H9 (cell line): ENCODE data around the gene MAP3K21. TPM values are rescaled to one million over a fixed set of nuclear protein-coding genes. Genes with fewer than 3 reads are reported as not detected.

Experiments
- DNase-seq: peaks from one replicate; pipeline ENCODE4 v3.0.0-alpha.2; 2017
- H2AFZ ChIP-seq: one replicate; pipeline ENCODE4 v1.6.1; 2013; ENCODE audit warnings: mild to moderate bottlenecking, low read length, control low read depth, moderate library complexity
- H2AK5ac ChIP-seq: 2 replicates; pipeline ENCODE4 v1.6.1; 2013; ENCODE audit warnings: low read length, control low read depth, mixed read lengths; ENCODE audit not compliant: insufficient read length
- H2BK120ac ChIP-seq: one replicate; pipeline ENCODE4 v1.6.1; 2013; ENCODE audit warnings: low read depth, mild to moderate bottlenecking, low read length, control low read depth, inconsistent platforms; ENCODE audit not compliant: poor library complexity, severe bottlenecking
- H2BK12ac ChIP-seq: 2 replicates; pipeline ENCODE4 v1.6.1; 2013; ENCODE audit warnings: low read length, control low read depth, mixed read lengths, low read depth; ENCODE audit not compliant: insufficient read length
- H2BK15ac ChIP-seq: 2 replicates; pipeline ENCODE4 v1.6.1; 2013; ENCODE audit warnings: low read depth, low read length, control low read depth
- H2BK20ac ChIP-seq: one replicate; pipeline ENCODE4 v1.6.1; 2013; ENCODE audit warnings: low read depth, mild to moderate bottlenecking, low read length, control low read depth, inconsistent platforms; ENCODE audit not compliant: poor library complexity, severe bottlenecking
- H2BK5ac ChIP-seq: 2 replicates; pipeline ENCODE4 v1.6.1; 2013; ENCODE audit warnings: low read length, control low read depth, mixed read lengths; ENCODE audit not compliant: insufficient read length
- H3K14ac ChIP-seq: 2 replicates; pipeline ENCODE4 v1.6.1; 2013; ENCODE audit warnings: low read length, control low read depth; ENCODE audit not compliant: insufficient read depth
- H3K18ac ChIP-seq: 2 replicates; pipeline ENCODE4 v1.6.1; 2013; ENCODE audit warnings: low read depth, mild to moderate bottlenecking, mixed read lengths, low read length, control low read depth; ENCODE audit not compliant: insufficient read length
- H3K23ac ChIP-seq: 2 replicates; pipeline ENCODE4 v1.6.1; 2013; ENCODE audit warnings: low read length, control low read depth, mixed read lengths, low read depth; ENCODE audit not compliant: insufficient read length
- H3K23me2 ChIP-seq: 2 replicates; pipeline ENCODE4 v1.6.1; 2013; ENCODE audit warnings: low read depth, mild to moderate bottlenecking, mixed read lengths, low read length, control low read depth; ENCODE audit not compliant: insufficient read length, poor library complexity, severe bottlenecking
- H3K27ac ChIP-seq: 2 replicates; pipeline ENCODE4 v1.5.1; 2013; ENCODE audit warnings: low read length, control low read depth, mixed read lengths, low read depth; ENCODE audit not compliant: insufficient read length
- H3K27me3 ChIP-seq: 2 replicates; pipeline ENCODE4 v1.6.1; 2013; ENCODE audit warnings: low read length, control low read depth, inconsistent platforms; ENCODE audit not compliant: insufficient read depth
- H3K4ac ChIP-seq: 2 replicates; pipeline ENCODE4 v1.6.1; 2013; ENCODE audit warnings: low read depth, mild to moderate bottlenecking, control low read depth, inconsistent platforms, low read length, moderate library complexity
- H3K4me1 ChIP-seq: 2 replicates; pipeline ENCODE4 v1.6.1; 2013; ENCODE audit warnings: low read length, control low read depth, inconsistent platforms; ENCODE audit not compliant: insufficient read depth
- H3K4me2 ChIP-seq: 2 replicates; pipeline ENCODE4 v1.6.1; 2013; ENCODE audit warnings: low read length, control low read depth, mixed read lengths; ENCODE audit not compliant: insufficient read length, insufficient read depth
- H3K56ac ChIP-seq: 2 replicates; pipeline ENCODE4 v1.6.1; 2013; ENCODE audit warnings: low read depth, mild to moderate bottlenecking, mixed read lengths, low read length, control low read depth; ENCODE audit not compliant: insufficient read length
- H3K79me1 ChIP-seq: 2 replicates; pipeline ENCODE4 v1.6.1; 2013; ENCODE audit warnings: low read depth, mild to moderate bottlenecking, moderate library complexity, low read length, control low read depth, inconsistent platforms; ENCODE audit not compliant: insufficient read depth, poor library complexity, severe bottlenecking
- H3K79me2 ChIP-seq: 2 replicates; pipeline ENCODE4 v1.6.1; 2013; ENCODE audit warnings: low read length, control low read depth, inconsistent platforms; ENCODE audit not compliant: insufficient read depth
- H3K9ac ChIP-seq: 2 replicates; pipeline ENCODE4 v1.6.1; 2013; ENCODE audit warnings: low read length, control low read depth, mixed read lengths; ENCODE audit not compliant: insufficient read length; ENCODE audit errors: extremely low read depth
- H3K9me3 ChIP-seq: one replicate; pipeline ENCODE4 v1.6.1; 2013; ENCODE audit warnings: low read depth, low read length, inconsistent platforms; ENCODE audit not compliant: control insufficient read depth
- H3T11ph ChIP-seq: one replicate; pipeline ENCODE4 v1.6.1; 2013; ENCODE audit warnings: mild to moderate bottlenecking, low read length, control low read depth, inconsistent platforms
- H4K20me1 ChIP-seq: one replicate; pipeline ENCODE4 v1.6.1; 2013; ENCODE audit not compliant: control insufficient read depth, insufficient read length, insufficient read depth
- H4K5ac ChIP-seq: 2 replicates; pipeline ENCODE4 v1.6.1; 2013; ENCODE audit warnings: low read depth, mild to moderate bottlenecking, mixed read lengths, low read length, control low read depth; ENCODE audit not compliant: insufficient read length
- H4K8ac ChIP-seq: replicated peaks from 2 replicates; pipeline ENCODE4 v1.6.1; 2013; ENCODE audit warnings: low read length, control low read depth, mixed read lengths, low read depth; ENCODE audit not compliant: insufficient read length
- H4K91ac ChIP-seq: 2 replicates; pipeline ENCODE4 v1.6.1; 2013; ENCODE audit warnings: low read depth, mild to moderate bottlenecking, moderate library complexity, mixed read lengths, low read length, control low read depth; ENCODE audit not compliant: insufficient read length
- H3K27ac Mint-ChIP-seq, 3 experiments: 2 replicates in 2 of 3; 3 replicates in 1 of 3; pipeline ENCODE4 v1.8.0; 2020 to 2021; ENCODE audit warnings: mixed read lengths in 3 of 3, mild to moderate bottlenecking in 1 of 3, moderate library complexity in 1 of 3
- H3K27me3 Mint-ChIP-seq: 2 replicates; pipeline ENCODE4 v1.8.0; 2021; ENCODE audit warnings: low read depth, mild to moderate bottlenecking, moderate library complexity, mixed read lengths
- H3K36me3 Mint-ChIP-seq, 3 experiments: 2 replicates in 2 of 3; 3 replicates in 1 of 3; pipeline ENCODE4 v1.8.0; 2020 to 2021; ENCODE audit warnings: low read depth in 3 of 3, mixed read lengths in 3 of 3; ENCODE audit not compliant: insufficient read depth in 1 of 3
- H3K4me1 Mint-ChIP-seq, 2 experiments: 2 replicates each; pipeline ENCODE4 v1.8.0; 2020; ENCODE audit warnings: mixed read lengths in 2 of 2
- H3K4me3 Mint-ChIP-seq, 2 experiments: 2 replicates in 1 of 2; 3 replicates in 1 of 2; pipeline ENCODE4 v1.8.0; 2020 to 2021; ENCODE audit warnings: mild to moderate bottlenecking in 2 of 2, mixed read lengths in 2 of 2, moderate library complexity in 1 of 2
- H3K9me3 Mint-ChIP-seq, 2 experiments: 2 replicates in 1 of 2; 3 replicates in 1 of 2; pipeline ENCODE4 v1.8.0; 2020; ENCODE audit warnings: mild to moderate bottlenecking in 2 of 2, mixed read lengths in 2 of 2, moderate library complexity in 1 of 2
- WGBS: extraction: QIAGEN DNeasy Blood & Tissue Kit; methylation state at CpG from one replicate; pipeline ENCODE4 v1.1.7; 2013; ENCODE audit warnings: missing lambda C conversion rate, low lambda C conversion rate, mixed read lengths; ENCODE audit not compliant: insufficient read length; ENCODE audit errors: extremely low coverage; 5-methylcytosine and 5-hydroxymethylcytosine counted together
- total RNA-seq: library from RNA; stranded (reverse); gene quantifications from 2 replicates; pipeline ENCODE4 v1.2.1, GENCODE V29; 2021
- TF ChIP-seq, protein P1 (sequence below): fragments of 200-600 bp; sonication (generic); conservative IDR thresholded peaks from 3 replicates; pipeline ENCODE4 v1.8.0; 2021; ENCODE audit warnings: antibody characterized with exemption, mild to moderate bottlenecking

Gene MAP3K21
- total RNA-seq, 1 experiment from 2014 or later = 11.7 TPM

DNA sequence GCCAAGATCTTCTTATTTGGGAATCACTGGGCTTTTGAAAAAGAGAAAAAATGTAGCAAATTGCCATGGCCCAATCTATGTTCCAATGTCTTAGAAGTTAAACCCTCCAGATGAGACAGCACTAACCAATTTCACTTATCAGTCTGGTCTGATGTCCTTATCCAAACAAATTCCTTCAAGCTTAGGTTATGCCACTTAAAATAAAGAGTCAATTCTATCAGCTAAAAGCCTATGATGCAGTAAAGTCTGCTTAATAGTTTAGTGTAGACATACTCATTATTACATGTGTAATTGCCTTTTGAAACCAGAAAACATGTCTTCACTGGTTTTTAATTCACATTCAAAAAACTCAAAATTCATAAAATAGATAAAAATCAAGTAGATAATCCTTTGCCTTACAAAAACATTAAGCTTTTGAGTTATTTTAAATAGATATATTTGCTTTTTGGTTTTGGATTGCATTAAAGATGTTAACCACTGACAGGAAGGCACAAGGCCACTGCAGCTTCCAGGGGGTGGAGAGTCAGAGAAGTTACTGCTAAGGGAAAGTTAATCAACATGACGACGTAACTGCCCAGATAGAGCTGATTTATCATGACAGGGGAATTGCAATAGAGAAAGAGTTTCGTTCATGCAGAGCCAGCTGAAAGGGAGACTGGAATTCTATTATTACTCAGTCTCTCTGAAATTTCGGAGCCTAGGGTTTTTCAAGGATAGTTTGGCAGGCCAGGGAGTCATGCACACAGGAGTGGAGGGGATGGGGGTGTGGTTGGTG, 106.1 kb downstream of the MAP3K21 start:
- no CpG with 5 or more reads among the region's 4 CpGs for WGBS
- Histone ChIP-seq H3K4me1 (no peaks in the 10 kb centered on the region), H2BK12ac (no peak overlapping the region), H4K5ac (no peak overlapping the region), H2AK5ac (no peak overlapping the region), H3K79me2 (no peaks in the 10 kb centered on the region), H4K8ac (no peak overlapping the region), H3K27me3 (no peaks in the 10 kb centered on the region), H3K56ac (no peak overlapping the region), H3K9ac (no peak overlapping the region), H2BK5ac (no peak overlapping the region), H3K18ac (no peak overlapping the region), H4K91ac (no peak overlapping the region), H3K23me2 (no peaks in the 10 kb centered on the region), H2AFZ (no peak overlapping the region), H3K14ac (no peak overlapping the region), H3K4me2 (no peak overlapping the region), H3K9me3 (no peaks in the 10 kb centered on the region), H3T11ph (no peak overlapping the region), H3K23ac (no peak overlapping the region), H3K27ac (no peak overlapping the region), H3K4ac (no peak overlapping the region), H4K20me1 (no peaks in the 10 kb centered on the region), H2BK20ac (no peak overlapping the region), H2BK15ac (no peak overlapping the region), H2BK120ac (no peak overlapping the region), H3K79me1 (no peaks in the 10 kb centered on the region)
- H3K9me3 Mint-ChIP-seq = peaks cover 2 to 16% of the 10 kb centered on the region in 2 experiments; a peak in 3 of 5 replicates
- TF ChIP-seq, protein P1, sequence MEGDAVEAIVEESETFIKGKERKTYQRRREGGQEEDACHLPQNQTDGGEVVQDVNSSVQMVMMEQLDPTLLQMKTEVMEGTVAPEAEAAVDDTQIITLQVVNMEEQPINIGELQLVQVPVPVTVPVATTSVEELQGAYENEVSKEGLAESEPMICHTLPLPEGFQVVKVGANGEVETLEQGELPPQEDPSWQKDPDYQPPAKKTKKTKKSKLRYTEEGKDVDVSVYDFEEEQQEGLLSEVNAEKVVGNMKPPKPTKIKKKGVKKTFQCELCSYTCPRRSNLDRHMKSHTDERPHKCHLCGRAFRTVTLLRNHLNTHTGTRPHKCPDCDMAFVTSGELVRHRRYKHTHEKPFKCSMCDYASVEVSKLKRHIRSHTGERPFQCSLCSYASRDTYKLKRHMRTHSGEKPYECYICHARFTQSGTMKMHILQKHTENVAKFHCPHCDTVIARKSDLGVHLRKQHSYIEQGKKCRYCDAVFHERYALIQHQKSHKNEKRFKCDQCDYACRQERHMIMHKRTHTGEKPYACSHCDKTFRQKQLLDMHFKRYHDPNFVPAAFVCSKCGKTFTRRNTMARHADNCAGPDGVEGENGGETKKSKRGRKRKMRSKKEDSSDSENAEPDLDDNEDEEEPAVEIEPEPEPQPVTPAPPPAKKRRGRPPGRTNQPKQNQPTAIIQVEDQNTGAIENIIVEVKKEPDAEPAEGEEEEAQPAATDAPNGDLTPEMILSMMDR = no peak
- no peak for DNase-seq
- H3K4me1 Mint-ChIP-seq = peaks cover 7 to 10% of the 10 kb centered on the region in 2 experiments
- no peak overlapping the region for H3K4me3 Mint-ChIP-seq
- no peaks in the 10 kb centered on the region for H3K27me3 Mint-ChIP-seq
- no peaks in the 10 kb centered on the region; a peak in 2 of 7 replicates for H3K36me3 Mint-ChIP-seq
- H3K27ac Mint-ChIP-seq = no peak overlapping the region

Other genes starting within 250 kb of the MAP3K21 start
- gene PCNX2, start 32.0 kb upstream of the MAP3K21 start, total RNA-seq = 42.0 and 45.1 TPM in 2 replicates